GOT3 (cell line): ENCODE data around the gene MANSC4.

Experiments used
- DNase-seq: peaks from one replicate; lab custom pipeline; 2025; ENCODE audit warnings: mixed read lengths; lab: John Stamatoyannopoulos, UW

The MANSC4 gene

DNA sequence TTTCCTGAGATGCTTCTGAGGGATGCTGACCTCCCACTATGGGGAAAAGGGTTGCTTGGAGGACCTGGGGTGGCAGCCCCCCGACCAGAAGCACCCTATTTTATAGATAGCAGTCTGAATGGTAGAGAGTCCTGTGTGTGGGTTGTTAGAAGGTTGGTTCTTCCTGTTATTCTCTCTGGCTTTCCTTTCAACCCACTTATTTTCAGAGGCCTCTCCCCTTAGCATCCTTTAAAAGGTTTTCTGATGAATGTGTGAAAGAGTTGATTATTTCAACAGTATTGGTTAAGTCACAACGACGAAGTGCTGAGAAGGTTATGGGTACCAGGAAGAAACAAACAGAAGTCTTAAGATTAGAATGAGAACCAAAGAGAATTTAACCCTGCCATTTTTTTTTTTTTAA lies 20.8 kb upstream of the MANSC4 start:
- no peak for DNase-seq

DNA sequence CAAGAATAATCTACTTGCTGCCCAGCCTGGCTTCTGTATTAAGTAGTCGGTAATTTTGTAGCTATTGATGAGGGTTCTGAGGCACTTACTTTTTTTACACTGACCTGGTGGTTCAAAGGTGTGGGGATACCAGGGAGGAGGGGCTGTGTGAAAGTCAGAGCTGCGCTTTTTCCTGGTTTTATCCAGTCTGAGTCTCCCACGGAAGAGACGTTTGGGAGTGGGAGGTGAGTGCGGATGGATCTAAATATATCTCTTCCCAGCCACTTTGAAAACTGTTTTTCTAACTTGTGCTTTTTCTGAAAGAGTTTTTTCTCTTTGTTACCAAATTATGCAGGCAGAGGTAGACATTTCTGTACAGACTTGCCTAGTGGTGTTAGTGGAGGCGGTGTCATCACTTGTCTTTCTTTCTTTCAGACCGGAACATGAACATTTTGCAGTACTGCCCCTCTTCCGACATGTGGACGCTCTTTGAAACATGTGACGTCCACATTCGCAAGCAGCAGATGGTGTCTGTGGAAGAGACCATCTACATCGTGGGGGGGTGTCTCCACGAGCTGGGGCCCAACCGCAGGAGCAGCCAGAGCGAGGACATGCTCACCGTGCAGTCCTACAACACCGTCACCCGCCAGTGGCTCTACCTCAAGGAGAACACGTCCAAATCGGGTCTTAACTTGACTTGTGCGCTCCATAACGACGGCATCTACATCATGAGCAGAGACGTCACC lies 17.4 kb upstream of the MANSC4 start:
- DNase-seq = no peak

DNA sequence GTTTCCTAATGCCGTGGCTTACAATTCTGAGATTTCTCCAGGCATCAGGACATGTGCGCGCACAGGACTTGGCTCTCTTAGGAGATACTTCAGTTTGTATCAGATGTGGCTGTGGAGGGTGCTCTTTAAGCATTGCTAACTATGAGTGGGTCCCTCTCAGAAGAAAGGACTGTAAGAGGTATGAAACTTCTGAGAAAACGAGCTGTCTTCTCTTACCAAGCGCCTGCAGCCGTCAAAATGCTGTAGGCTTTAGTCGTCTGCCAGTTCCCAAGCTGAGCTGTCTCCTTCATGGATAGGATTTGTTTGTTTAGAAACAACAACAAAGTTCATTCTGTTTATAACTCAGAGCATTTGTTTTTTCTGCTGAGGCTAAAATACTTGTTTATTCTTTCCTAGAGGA lies 16.1 kb upstream of the MANSC4 start:
- DNase-seq = no peak

DNA sequence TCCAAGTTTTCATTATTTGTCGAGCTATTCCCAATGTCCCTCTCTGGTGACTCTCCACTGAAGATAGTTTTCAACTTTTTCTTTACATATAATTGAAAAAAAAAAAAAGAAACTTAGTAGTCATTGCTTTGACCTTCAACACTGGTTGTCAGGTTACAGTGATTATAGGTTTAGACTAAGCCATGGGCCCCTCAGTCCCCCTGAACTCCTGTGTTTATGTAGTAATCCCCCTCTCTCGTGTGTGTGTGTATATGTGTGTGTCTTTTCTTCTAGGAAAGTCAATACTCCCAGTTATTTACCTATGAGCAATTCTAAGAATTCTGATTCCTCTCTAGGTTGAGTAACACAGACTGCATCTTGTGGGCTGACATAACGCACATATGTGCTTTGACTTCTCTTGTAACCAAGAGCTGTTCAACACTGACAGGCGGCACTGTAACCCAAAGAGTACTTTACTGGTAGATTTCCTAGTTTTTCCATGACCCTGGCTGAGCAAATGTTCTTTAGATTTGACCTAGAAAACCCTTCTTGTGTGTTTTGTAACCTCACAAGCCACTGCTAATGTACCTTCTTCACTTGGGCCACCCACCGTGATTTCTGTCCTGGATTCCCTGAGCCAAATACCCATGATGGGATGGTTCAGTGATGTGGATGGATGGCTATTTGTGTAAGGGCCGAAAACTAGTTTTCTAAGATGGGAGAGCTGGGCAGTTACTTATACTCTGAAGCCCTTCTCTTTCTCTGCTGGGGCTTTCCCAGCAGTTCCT lies 15.0 kb upstream of the MANSC4 start:
- no peak for DNase-seq

DNA sequence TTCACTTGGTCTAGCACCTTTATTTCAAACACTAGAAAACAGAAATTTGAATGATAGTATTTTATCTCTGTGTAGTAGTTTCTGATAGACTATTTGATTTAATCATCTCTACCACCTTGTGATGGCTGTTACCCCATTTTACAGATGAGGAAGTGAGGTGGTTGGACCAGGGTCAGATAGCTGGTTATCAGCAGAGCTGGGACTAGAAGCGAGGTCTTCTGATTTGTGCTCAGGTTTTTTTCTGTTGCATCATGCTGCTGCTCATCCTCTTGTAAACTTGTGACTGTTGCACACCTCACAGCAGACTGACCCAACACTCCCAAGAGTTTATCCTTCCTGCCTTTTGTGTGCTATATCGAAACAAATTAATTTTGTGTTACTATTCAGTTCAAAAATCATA lies 10.1 kb upstream of the MANSC4 start:
- DNase-seq = no peak

DNA sequence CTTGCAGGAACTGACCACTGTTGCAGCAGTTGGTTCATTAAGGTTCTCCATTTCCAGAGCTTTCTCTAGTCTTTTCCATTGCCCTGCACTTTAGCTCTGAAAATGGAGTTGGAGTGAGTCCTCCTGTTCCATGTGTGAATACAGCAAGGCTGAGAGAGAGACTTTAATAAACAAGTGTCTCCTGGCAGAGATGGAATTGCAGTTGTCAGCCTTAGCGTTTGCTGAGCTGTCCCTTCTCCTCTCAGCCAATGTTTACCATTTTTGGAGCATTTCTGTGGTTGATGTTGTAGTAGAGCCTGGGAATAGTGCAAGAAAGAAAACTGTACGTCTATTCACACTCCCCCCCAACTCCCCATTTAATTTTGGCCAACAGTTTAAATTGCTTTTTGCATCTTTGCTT lies 7.5 kb upstream of the MANSC4 start:
- DNase-seq = no peak

DNA sequence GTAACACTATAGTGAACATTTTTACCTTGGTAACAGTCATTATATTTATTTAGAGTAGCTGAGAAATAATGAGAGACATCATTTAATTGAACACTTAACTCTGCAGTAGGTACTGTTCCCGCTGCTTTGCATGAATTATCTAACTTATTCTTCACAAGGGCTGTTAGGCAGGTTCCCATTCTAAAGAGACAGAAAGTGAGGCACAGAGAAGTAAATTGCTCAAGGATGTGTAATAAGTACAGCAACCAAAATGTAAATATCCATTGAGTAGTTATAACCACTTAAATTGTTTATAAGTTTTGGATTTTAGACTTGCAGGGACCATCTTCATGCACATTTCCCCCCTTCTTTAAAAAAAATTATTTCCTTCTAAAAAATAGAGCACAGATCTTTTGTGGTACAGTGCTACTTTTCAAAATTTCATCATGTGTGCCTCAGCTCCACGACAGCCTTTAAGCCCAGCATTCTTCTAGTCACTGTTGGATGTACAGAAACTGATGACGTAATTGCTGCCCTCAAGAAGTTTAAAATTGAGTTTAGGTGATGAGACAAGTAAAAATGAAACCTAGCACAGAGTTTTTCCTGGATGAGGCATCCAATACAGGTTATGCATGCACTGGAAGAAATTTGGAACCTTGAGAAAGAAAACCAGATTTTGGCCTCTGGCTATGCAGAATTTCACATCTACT lies 6.0 kb upstream of the MANSC4 start:
- no peak for DNase-seq

DNA sequence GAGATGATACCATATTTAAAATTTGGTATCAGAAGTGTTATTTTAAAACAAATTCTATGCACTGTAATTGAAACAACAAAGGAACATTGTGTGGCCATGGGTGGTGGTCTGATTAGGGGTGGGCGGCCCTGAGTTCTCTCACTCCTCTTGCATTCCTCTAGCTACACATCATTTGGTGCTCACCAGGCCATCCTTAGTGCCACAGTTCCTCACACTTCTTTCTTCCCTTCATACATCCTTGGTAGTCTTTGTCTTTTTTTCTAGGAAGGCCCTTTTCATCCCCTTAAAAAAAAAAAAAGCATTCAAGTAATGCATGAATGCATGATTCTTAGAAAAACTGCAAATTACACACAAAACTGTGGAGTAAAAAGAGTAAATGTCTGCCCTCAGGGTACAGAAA lies 2.4 kb upstream of the MANSC4 start:
- no peak for DNase-seq

DNA sequence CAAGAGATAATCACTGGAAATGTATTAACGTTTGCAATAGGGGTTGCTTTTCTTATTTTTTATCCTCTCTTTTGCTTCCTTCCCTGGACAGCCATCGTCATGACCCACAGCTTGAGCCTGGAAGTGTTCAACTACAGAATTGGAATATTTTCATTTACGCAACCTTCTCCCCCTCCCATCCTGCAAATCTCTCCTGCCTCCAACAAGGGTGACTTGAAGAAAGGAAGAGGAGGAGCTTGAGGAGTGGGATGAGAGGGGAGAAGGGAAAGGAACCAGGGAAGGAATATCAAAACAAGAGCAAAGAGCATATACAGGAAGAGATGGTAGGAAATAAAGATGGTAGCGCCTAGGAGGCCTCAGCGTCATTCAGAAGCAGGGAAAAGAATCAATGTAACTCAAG lies 1.6 kb upstream of the MANSC4 start:
- no peak for DNase-seq

DNA sequence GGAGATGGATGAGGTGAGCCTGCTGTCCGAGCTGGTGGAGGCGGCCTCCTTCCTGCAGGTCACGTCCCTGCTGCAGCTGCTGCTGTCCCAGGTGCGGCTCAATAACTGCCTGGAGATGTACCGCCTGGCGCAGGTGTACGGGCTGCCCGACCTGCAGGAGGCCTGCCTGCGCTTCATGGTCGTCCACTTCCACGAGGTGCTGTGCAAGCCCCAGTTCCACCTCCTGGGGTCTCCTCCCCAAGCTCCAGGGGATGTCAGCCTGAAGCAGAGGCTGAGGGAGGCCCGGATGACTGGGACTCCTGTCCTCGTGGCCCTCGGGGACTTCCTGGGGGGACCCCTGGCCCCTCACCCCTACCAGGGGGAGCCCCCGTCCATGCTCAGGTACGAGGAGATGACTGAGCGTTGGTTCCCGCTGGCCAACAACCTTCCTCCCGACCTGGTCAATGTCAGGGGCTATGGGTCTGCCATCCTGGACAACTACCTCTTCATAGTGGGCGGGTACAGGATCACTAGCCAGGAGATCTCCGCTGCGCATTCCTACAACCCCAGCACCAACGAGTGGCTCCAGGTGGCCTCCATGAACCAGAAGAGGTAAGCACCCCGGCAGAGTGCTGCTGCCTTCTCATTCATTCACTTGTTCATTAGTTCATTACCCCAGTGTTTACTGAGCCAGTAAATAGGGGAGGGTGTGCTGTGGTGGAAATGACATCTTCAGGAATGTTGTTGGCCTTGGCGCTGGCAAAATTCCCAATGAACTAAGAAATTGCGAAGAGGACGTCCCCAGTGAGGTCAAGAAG lies 774 bp upstream of the MANSC4 start:
- no peak for DNase-seq

DNA sequence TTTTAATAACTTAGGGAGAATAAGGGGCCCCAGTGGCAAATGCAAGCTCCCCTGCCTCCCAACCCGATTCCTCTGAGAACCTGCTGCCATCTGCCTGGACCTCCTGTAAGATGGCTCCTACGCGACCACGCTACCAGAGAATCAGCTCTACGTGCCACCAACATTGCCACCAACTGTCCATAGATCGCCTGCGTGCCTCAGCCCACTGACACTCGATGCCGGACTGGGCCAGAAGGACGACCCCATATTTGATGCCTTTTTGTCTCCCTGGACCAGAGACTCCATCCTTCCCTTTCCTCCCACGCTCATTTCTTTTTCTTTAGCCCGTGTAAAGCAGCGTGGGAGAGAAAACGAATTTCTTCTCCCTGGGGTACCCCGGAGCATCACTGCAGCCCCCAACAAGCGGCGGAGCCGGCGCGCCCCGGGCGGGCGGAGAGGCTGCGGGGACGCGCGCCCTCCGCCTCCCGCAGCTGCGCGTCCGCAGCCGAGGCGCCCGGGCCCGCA lies 568 bp downstream of the MANSC4 start:
- DNase-seq = no peak

DNA sequence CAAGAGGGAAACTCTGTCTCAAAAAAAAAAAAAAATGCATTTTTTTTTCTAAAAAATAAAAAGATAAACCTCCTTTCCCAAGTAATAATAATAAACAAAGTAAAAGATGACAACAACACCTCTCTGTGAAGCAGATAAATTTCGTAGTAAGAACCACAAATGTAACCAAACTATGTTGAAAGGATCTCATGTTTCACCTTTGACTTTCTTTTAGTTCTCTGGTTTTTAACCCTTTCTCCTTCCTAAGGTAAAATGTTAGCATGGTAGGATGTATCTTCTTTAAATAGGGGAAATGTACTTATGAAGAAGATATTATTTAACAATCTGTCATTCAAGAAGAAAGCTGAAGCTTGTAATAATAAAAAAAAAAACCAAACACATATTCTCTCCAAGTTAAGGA lies 1.8 kb downstream of the MANSC4 start:
- DNase-seq = no peak

DNA sequence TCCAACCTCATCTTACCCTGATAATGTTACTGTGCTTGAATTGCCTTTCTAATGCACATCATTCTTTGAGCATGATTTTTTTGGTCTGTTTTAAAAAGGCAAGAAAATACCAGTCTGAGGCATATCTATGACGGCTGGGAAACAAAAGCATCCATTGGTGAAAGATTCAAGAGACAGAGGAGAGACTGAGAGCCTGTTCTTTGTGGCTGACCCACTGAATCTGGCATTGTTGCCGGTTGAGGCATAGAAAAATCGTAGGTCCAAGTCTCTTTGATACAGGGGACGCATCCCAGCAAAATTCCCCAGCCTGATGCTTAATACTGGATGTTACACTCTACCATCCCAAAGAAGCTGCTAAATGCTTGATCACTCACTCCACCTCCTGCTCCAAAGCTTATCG lies 2.9 kb downstream of the MANSC4 start:
- no peak for DNase-seq

DNA sequence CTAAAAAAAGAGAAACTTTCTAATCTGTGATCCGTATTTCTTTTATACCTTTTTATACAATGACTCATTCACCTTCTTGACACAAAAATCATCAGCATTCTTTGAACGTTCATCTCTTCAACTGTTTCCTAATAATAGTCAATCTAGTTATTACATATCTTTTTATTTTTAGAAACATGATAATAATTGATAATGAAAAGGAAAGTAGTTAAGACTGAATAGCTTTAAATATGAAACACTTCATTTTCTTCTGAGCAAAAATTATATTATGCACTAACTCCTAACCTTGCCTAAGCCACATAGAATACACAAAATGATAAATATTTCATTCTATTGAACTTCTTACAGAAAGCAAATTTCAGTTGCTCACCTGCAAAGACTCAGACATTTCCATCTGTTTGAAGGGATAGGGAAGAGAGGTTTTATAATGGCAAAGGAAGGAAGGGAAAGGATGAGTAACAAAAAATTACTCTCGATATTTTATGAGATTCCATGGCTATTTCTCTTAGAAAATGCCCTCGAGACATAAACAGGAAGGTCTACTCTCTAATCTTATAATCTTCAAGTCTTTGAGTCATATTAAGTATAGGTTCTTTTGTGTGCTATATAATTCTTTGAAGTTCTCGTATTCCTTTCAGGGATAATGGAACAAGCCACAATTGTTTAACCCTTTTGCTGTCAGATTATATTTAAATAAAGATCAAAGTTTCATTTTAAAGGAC lies 7.5 kb downstream of the MANSC4 start:
- no peak for DNase-seq

DNA sequence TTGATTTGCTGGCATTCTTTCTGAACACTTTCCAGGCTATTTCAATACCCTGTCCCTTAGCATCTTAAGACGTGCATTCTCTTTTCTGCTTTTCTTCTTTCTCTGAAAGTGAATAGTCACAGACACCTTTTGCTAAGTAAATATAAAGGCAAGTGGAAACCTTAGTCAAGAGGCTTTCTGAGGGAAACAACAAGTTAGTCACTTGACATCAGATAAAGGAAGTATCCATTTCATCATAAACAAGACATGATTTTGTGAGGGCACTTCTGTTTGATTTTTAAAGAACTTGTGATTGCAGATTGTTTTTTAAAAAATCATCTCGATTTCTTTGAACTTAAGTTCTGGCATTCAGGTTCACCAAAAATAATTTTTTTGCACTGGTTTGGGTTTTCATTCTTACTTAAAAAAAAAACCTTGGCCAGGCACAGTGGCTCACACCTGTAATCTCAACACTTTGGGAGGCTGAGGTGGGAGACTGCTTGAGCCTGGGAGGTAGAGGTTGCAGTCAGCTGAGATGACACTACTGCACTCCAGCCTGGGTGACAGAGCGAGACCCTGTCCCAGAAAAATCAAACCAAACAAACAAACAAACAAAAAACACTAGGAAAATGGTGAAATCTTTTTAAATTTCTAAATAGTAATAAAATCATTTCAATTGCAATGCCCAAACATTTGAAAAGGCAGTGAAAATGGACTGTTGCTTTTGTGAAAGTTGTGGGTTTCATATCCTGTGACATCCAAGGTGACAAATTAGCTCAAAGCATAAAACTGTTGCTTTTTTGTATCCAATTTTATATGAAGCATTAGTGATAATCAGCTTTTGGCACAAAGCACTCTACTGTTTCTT lies 8.3 kb downstream of the MANSC4 start:
- DNase-seq = no peak

DNA sequence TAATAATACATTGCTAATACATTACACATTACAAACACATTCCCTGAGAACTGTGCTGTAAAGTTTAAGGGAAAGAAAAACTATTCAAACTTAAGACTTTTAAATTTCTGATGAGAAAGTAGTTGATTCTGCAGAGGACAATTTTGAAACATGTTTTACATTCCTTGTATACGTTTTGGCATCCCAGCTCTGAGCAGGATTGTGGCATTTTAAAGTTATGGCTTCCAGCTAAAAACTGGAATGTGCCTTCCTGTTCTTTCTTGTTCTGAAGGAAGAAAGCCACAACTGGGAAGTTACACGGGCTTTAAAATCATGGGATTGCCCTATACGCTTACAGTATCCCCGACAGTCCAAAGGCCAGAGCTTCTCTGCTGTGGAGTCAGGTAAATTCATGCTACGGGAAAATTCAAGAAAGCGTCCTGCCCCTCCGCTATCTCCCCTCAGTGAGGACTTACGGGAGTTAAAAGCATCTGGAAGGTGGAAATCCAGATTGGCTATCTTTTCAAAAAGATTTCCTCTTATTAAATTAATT lies 10.8 kb downstream of the MANSC4 start:
- DNase-seq = no peak

DNA sequence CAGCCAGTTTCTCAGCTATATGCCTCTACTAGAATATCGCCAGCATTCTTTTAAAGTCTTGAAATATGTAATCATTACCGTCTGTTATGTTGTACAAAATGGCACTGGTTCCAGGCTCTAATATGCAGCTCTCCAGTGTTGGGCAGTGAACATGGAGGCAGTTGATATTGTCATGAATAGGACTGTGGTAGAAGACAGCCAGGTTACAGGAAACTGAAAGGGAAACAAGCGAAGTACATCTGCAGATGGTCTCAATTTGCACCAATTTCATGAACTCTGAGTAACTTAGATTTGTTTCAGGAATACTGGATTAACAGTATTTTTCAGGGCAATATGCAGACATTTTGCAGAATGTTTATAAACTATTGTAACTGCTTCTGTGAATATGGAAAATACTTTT lies 13.4 kb downstream of the MANSC4 start:
- no peak for DNase-seq

DNA sequence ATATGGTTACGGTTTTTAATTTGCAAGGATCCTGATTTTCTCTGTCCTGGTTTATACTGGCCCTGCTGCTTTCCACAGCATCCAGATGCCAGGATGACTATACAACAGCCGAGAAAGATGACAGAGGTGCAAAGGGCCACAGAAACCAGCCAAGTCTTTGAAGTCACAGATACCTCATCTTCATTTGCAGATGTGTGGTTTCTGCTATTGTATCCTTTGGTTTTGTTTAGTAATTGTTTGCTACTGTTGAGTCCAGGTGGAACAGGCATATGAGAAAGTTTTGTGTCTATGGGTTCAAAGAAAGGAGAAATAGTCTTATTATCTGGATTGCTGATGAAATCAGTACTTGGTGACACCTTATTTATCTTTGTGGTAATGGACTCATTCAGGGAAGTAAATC lies 17.3 kb downstream of the MANSC4 start:
- no peak for DNase-seq

DNA sequence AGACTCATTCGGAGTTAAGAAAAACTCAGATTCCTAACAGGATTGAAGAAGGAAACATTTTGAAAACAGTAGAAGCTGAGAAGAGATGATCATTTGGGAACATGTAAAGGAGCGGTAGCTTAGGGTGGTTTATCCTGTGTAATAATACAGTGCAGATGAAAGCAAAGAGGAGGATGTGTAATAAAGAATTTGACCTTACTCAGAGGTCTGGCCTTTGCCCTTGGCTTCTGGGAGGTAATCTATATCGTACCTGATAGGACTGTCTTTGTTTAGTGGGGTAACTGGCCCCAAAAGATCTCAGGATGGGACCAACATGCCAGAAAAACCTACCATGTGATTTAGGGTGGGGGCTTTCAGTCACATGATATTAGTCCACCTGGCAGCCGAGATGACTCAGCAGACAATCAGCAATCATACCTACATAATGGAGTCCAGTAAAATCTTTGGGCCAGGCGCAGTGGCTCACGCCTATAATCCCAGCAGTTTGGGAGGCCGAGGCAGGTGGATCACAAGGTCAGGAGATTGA lies 23.3 kb downstream of the MANSC4 start:
- DNase-seq = no peak

DNA sequence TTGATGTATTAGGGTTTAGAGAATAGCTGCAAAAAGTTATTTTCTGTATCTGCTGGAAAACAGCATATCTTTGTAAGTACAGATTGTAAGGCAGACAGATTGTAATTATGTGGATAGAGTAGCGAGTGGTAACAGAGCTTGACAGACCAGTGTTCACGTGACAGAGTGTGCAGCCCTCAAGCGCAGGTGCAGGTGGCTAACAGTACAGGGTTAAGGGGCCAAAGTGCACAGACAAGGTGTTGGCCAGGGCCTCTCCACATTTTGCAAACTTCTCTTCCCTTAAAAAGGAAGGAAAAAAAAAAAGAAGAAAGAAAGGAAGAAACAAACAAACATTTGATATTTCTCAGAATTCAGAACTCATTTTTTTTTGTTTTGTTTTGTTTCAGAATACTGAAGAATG lies 25.2 kb downstream of the MANSC4 start:
- no peak for DNase-seq
